Esophagus mucosa (tissue), 1 donor: ENCODE results near the gene BLOC1S3. TPM values are rescaled to one million over a fixed set of nuclear protein-coding genes. Genes with fewer than 3 reads are reported as not detected.
"Not testable (repeated sequence)": the region's sequence is repeated elsewhere in the genome, so short reads cannot be mapped to it uniquely, and the experiment has no call there.

Experiments used
- ATAC-seq: fragments of 200-7000 bp; cut with Tn5 transposase; one replicate; pipeline ENCODE4 v1.9.1; 2020
- total RNA-seq: library from RNA; stranded (reverse); gene quantifications from one replicate; pipeline ENCODE4 v1.2.4, GENCODE V29; 2023
- donor health status: DM: yes; HTN: yes; CAD: no.

BLOC1S3 gene
- total RNA-seq, 1 donor from 2014 or later: 8.8 TPM

- no peak for ATAC-seq
These were observed 8.1 kb downstream of the BLOC1S3 start for GRCh38 chr19:45186509-45187334.

- ATAC-seq: peak; percentile 23
These were observed 9.0 kb downstream of the BLOC1S3 start for GRCh38 chr19:45187421-45188100.

- no peak for ATAC-seq
These were observed 11.4 kb downstream of the BLOC1S3 start for GRCh38 chr19:45189971-45190370.

GRCh38 chr19:45191375-45191774 lies 12.8 kb downstream of the BLOC1S3 start:
- peak; percentile 75 for ATAC-seq

- ATAC-seq: no peak
These were observed 17.2 kb downstream of the BLOC1S3 start for GRCh38 chr19:45195764-45196163.

- no peak for ATAC-seq
These were observed 22.0 kb downstream of the BLOC1S3 start for GRCh38 chr19:45200568-45200967.

GRCh38 chr19:45202637-45203036 lies 24.1 kb downstream of the BLOC1S3 start:
- peak; percentile 85 for ATAC-seq

- ATAC-seq: no peak
These were observed 27.2 kb downstream of the BLOC1S3 start for GRCh38 chr19:45205810-45206209.

GRCh38 chr19:45206328-45206727 lies 27.7 kb downstream of the BLOC1S3 start:
- ATAC-seq: no peak

GRCh38 chr19:45211751-45212381 lies 33.3 kb downstream of the BLOC1S3 start:
- peak; percentile 79 for ATAC-seq

- ATAC-seq: no peak
These were observed 34.4 kb downstream of the BLOC1S3 start for GRCh38 chr19:45213031-45213430.

GRCh38 chr19:45215391-45216191 lies 37.0 kb downstream of the BLOC1S3 start:
- peak; percentile 32 for ATAC-seq

GRCh38 chr19:45216667-45217066 lies 38.1 kb downstream of the BLOC1S3 start:
- ATAC-seq: no peak

GRCh38 chr19:45217193-45217956 lies 38.8 kb downstream of the BLOC1S3 start:
- no peak for ATAC-seq

GRCh38 chr19:45217957-45218334 lies 39.4 kb downstream of the BLOC1S3 start:
- no peak for ATAC-seq

GRCh38 chr19:45218426-45218825 lies 39.8 kb downstream of the BLOC1S3 start:
- ATAC-seq: no peak

- no peak for ATAC-seq
These were observed 40.5 kb downstream of the BLOC1S3 start for GRCh38 chr19:45218911-45219743.

- no peak for ATAC-seq
These were observed 44.1 kb downstream of the BLOC1S3 start for GRCh38 chr19:45222724-45223123.

- no peak for ATAC-seq
These were observed 45.3 kb downstream of the BLOC1S3 start for GRCh38 chr19:45223879-45224278.

GRCh38 chr19:45224645-45225044 lies 46.1 kb downstream of the BLOC1S3 start:
- no peak for ATAC-seq

- ATAC-seq: not testable (repeated sequence)
These were observed 50.5 kb downstream of the BLOC1S3 start for GRCh38 chr19:45229056-45229455.
